RWPE2 (cell line): ENCODE data around the gene GINS1.

Experiments
- ATAC-seq: fragments of 200-7000 bp; cut with Tn5 transposase; 3 replicates; pipeline ENCODE4 v1.9.1; 2021; ENCODE audit warnings: low read depth
- DNase-seq: peaks from one replicate; pipeline ENCODE4 v3.0.0-alpha.2; 2020; ENCODE audit warnings: low spot score
- H3K27ac ChIP-seq: fragments of 450-650 bp; 2 replicates; pipeline ENCODE4 v1.5.1; 2017; ENCODE audit warnings: mild to moderate bottlenecking; ENCODE audit not compliant: poor library complexity, severe bottlenecking
- H3K27me3 ChIP-seq: fragments of 250-450 bp; sonication (Bioruptor Pico); 2 replicates; pipeline ENCODE4 v1.5.1; 2021; ENCODE audit warnings: mild to moderate bottlenecking, moderate library complexity; ENCODE audit not compliant: insufficient read depth, poor library complexity, severe bottlenecking
- H3K36me3 ChIP-seq: fragments of 250-450 bp; sonication (Bioruptor Pico); 2 replicates; pipeline ENCODE4 v1.5.1; 2020; ENCODE audit warnings: low read depth, mild to moderate bottlenecking, moderate library complexity
- H3K4me1 ChIP-seq: fragments of 250-450 bp; sonication (Bioruptor Pico); 2 replicates; pipeline ENCODE4 v1.5.1; 2021; ENCODE audit warnings: mild to moderate bottlenecking, moderate library complexity; ENCODE audit not compliant: insufficient read depth, poor library complexity, severe bottlenecking
- H3K4me3 ChIP-seq: fragments of 250-450 bp; sonication (Bioruptor Pico); 2 replicates; pipeline ENCODE4 v1.5.1; 2021; ENCODE audit warnings: mild to moderate bottlenecking, moderate library complexity; ENCODE audit not compliant: severe bottlenecking
- H3K9me3 ChIP-seq: fragments of 250-450 bp; sonication (Bioruptor Pico); 2 replicates; pipeline ENCODE4 v1.5.1; 2021; ENCODE audit warnings: mild to moderate bottlenecking, moderate library complexity; ENCODE audit not compliant: severe bottlenecking
- CTCF ChIP-seq: fragments of 450-650 bp; IDR thresholded peaks from one replicate; pipeline ENCODE4 v1.5.1; 2017; ENCODE audit warnings: mild to moderate bottlenecking, moderate library complexity; ENCODE audit not compliant: poor library complexity, severe bottlenecking

GINS1 gene

DNA sequence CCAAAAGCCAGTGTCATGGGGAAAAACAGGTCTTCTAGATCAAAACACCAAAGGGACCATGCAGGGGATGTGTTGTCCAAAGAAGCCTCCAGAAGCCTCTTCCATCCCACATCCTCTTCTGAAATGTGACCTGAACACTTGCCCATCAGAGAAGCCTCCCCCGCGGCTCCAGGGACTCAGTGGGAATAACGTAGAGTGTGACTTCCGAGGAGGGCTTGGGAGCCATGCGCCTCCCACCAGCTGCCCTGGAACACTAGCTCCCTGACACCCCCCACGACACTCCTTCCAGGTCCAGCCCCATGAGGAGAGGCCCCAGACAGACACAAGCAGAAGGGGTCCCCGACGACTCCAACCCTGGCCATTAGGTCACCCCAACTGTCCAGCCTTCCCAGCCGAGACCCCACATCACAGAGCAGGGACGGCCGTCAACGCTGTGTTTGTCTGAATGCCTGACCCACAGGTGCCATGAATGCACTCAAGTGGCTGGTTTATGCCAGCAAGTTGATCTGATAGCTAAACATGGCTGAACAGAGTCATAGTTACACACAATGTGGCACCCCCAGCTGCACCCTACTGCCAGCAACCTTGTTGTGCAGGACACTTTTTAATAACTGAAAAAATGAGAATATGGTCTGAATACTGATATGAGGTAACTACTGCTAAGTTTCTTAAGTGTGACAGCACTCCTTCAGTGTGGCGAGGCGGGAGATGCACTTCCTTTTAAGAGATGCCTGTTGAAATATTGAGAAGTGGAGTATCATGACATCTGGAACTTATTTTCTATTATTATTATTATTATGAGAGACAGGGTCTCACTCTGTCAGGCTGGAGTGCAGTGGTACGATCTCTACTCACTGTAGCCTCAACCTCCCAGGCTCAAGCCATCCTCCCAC lies 58.0 kb downstream of the GINS1 start:
- DNase-seq (no peak), ATAC-seq (no peak)
- Histone ChIP-seq H3K9me3 (no peaks in the 10 kb centered on the region), H3K27ac (no peak overlapping the region), H3K36me3 (peaks cover 4% of the 10 kb centered on the region; the same call in 1 of the 2 replicates), H3K4me1 (no peaks in the 10 kb centered on the region), H3K27me3 (no peaks in the 10 kb centered on the region), H3K4me3 (no peak overlapping the region)
- no peak for TF ChIP-seq CTCF

DNA sequence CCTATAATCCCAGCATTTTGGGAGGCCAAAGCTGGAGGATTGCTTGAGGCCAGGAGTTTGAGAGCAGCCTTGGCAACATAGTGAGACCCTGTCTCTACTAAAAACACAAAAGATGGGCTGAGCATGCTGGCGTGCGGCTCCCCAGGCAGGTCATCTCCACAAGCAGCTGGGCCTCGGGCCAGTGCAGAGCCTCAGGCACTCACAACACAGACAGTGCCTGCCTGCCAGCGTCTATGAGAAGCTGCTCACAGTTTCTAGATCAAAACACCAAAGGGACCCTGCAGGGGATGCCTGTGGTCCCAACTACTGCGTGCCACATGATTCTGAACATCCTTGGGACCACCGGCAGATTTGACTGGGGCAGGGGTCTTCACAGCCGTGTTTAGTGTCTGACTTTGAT lies 59.4 kb downstream of the GINS1 start:
- Histone ChIP-seq H3K36me3 (peaks cover 4% of the 10 kb centered on the region; the same call in 1 of the 2 replicates), H3K4me3 (no peak overlapping the region), H3K27ac (no peak overlapping the region), H3K4me1 (no peaks in the 10 kb centered on the region), H3K27me3 (no peaks in the 10 kb centered on the region), H3K9me3 (no peaks in the 10 kb centered on the region)
- no peak for DNase-seq
- ATAC-seq: no peak
- TF ChIP-seq CTCF: no peak

DNA sequence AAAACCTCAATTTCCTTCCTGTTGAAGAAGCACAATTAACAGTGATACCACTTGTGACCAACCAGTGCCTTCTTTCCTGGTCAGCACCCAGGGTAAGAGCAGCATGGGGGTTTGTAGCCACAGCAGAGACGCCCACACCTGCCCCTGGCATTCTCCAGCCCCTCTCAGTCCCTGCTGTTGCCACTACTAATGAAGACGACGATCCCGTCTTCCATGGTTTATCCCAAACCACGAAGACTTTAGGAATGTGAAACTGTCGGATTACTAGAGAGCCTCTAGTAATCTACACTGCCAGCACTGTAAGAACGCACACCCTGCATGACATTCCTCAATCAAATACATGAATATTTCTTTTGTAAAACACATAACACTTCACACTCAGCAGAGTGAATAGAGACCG lies 60.0 kb downstream of the GINS1 start:
- H3K4me3 ChIP-seq: no peak overlapping the region
- peaks cover 4% of the 10 kb centered on the region; the same call in 1 of the 2 replicates for H3K36me3 ChIP-seq
- no peaks in the 10 kb centered on the region for H3K27me3 ChIP-seq
- no peak overlapping the region for H3K27ac ChIP-seq
- H3K4me1 ChIP-seq: no peaks in the 10 kb centered on the region
- H3K9me3 ChIP-seq: no peaks in the 10 kb centered on the region
- TF ChIP-seq CTCF: no peak
- 0 out of 3 replicates have a peak, but pooled peaks have one; percentile 15 for ATAC-seq
- DNase-seq: no peak

- Histone ChIP-seq H3K4me1 (no peaks in the 10 kb centered on the region), H3K9me3 (no peaks in the 10 kb centered on the region), H3K36me3 (peaks cover 4% of the 10 kb centered on the region; the same call in 1 of the 2 replicates), H3K27me3 (no peaks in the 10 kb centered on the region), H3K27ac (no peak overlapping the region), H3K4me3 (no peak overlapping the region)
- no peak for DNase-seq
- TF ChIP-seq CTCF: no peak
- no peak; the same call in 2 of the 3 replicates for ATAC-seq
Measured at GRCh38 chr20:25468126-25469075, 60.9 kb downstream of the GINS1 start.
